CD4-positive, alpha-beta T cell treated with Interleukin-4 for 1 hour (primary cell): ENCODE data around the gene WDPCP.
A peak's percentile ranks its signal among the peaks of the same experiment; 100 is the strongest.
"Not testable (repeated sequence)": the region's sequence is repeated elsewhere in the genome, so short reads cannot be mapped to it uniquely, and the experiment has no call there.

ENCODE experiments used
- DNase-seq, 2 donors: peaks; one replicate each; pipeline ENCODE4 v3.0.0-alpha.2; 2020 to 2022

WDPCP gene

GRCh38 chr2:63346411-63346810 is 241.9 kb downstream of the WDPCP start:
- no peak for DNase-seq

DNA sequence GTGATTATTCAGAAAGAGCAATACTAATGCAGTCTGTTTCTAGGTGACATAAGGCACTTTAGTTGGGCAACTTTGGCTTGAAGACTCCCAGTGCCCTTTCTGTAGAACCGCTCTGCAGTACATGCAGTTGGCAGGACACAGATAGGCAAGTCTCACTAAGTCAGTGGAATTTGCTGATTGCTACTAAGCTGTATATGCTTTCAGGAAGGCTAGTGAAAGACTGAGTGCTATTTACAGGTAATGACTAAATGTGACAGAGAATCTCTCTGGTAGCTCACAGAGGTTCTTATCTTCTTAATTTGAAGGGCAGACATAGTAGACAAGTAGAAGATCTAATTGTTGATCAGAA is 243.0 kb downstream of the WDPCP start:
- no peak for DNase-seq

DNA sequence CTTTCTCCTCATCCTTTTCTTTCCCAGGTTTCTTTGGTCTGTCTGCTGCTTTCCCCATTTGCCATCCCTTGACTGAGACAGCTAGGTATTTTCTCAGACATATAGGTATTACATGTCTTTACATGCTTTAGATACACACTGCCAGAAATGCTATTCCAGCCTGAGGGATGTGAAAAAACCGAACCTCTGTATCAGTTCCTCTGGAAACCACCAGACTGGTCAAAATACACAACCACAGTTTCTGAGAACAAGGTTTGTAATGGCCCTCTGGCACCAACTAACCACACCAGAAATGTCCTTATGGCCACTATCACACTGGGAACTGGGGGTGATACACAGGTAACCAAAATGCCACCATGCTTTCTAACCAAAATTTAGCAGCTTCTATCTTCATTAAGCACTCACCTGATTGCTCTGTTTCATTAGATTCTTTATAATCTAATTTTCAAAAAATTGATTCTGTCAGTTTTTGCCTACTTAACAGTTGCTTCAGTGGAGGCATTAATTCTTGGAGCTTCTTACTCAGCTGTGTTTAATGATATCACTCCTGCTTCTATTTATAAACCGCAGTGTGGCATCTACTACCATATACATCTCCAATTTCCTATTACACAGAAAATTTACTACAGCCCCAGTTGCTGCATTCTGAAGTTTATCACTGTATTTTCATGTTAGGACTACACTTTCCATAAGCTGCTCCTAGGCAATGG is 243.5 kb downstream of the WDPCP start:
- DNase-seq: no peak

GRCh38 chr2:63343397-63344109 is 244.7 kb downstream of the WDPCP start:
- DNase-seq: no peak

GRCh38 chr2:63340443-63340842 is 247.8 kb downstream of the WDPCP start:
- no peak for DNase-seq

DNA sequence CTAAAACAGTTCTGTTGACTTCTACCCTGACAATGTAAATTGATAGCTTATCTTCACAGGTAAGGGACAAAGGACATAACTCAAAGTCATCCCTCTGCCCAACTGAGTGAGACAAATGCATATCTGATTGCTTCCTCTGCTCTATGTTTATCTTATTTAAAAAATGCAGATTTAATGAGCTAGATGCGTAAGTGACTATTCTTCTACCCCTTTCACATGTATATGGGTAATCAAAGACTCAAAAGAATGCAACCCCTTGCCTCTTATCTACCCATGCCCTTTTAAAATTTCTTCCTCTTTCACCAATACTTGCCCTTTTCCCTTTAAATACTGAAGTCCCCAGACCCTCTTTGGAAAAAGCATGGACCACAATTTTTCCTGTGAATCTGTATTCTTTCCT is 253.4 kb downstream of the WDPCP start:
- DNase-seq: no peak

DNA sequence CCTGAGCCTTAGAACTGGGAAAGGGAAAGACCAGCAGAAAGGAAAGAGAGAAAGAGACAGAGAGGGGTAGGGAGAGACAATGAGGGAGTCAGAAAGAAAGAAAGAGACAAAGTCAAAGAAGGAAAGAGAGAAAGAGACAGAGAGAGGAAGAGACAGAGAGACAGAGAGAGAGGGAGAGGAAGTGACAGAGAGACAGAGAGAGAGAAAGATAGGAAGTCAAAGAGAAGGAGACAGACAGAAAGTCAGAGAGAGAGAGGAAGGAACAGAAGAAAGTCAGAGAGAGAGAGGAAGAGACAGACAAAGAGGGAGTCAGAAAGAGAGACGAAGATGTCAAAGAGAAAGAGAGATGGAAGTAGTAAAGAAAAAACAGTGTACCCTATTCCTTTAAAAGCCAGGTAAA is 261.8 kb downstream of the WDPCP start:
- no peak for DNase-seq

GRCh38 chr2:63323662-63324061 is 264.6 kb downstream of the WDPCP start:
- DNase-seq: not testable (repeated sequence)

DNA sequence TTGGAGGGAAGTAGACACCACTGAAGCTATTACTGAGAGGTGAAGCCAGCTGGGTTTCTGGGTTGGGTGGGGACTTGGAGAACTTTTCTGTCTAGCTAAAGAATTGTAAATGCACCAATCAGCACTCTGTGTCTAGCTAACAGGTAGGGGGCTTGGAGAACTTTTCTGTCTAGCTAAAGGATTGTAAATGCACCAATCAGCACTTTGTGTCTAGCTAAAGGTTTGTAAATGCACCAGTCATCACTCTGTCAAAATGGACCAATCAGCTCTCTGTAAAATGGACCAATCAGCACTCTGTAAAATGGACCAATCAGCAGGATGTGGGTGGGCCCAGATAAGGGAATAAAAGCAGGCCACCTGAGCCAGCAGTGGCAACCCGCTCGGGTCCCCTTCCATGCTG is 266.3 kb downstream of the WDPCP start:
- not testable (repeated sequence) for DNase-seq

- DNase-seq: no peak
Observed at GRCh38 chr2:63320669-63321068, 267.6 kb downstream of the WDPCP start.

- DNase-seq: no peak
Observed at GRCh38 chr2:63310614-63311013, 277.7 kb downstream of the WDPCP start.

GRCh38 chr2:63301481-63301880 is 286.8 kb downstream of the WDPCP start:
- DNase-seq: no peak

- DNase-seq: no peak
Observed at GRCh38 chr2:63300835-63301234, 287.4 kb downstream of the WDPCP start.

DNA sequence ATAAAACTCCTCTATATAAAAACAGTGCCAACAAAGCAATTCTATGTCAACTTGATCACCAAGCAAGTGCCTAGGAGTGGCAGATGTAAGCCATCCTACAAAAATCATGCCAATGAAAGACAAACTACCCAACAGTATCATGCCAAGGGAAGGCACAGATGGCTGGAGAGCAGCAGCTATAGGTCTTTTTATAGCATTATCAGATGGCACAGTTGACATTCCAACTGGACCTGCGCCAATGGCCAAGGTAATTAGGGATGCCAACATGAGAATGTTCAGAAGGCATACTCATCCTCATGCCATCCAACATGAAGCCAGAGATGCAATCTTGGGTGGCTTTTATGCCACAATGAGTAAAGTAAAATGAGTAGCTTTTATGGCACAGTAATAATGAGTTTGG is 300.3 kb downstream of the WDPCP start:
- no peak for DNase-seq

DNA sequence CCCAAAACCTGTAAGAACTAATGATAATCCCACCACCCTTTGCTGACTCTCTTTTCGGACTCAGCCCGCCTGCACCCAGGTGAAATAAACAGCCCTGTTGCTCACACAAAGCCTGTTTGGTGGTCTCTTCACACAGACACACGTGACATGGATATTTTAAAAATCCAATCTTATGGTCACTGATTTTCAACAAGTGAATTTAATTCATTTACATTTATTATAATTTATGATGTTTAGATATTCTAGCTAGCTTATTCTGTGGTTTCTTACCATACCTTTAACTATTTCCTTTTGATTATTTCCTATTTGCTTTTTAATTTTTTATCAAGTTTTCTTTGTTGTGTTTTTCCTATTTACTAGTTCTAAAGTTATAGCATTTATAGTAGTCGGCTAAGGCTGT is 301.8 kb downstream of the WDPCP start:
- not testable (repeated sequence) for DNase-seq

DNA sequence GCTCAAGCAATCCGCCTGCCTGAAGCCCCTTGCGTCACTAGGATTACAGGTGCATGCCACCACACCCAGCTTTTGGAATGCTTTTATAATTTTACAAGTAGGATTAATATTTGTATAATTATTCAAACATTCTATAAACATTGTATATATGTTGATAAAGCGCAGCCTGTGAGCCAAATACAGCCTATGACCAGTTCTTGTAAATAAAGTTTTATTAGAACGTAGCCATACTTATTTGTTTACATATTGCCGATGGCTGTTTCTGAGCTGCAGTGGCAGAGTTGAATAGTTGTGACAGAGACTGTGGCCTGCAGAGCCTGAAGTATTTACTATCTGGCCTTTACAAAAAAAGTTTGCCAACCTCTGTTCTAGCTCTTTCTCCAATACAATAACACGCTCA is 305.0 kb downstream of the WDPCP start:
- DNase-seq: no peak

GRCh38 chr2:63272560-63272959 is 315.7 kb downstream of the WDPCP start:
- no peak for DNase-seq

DNA sequence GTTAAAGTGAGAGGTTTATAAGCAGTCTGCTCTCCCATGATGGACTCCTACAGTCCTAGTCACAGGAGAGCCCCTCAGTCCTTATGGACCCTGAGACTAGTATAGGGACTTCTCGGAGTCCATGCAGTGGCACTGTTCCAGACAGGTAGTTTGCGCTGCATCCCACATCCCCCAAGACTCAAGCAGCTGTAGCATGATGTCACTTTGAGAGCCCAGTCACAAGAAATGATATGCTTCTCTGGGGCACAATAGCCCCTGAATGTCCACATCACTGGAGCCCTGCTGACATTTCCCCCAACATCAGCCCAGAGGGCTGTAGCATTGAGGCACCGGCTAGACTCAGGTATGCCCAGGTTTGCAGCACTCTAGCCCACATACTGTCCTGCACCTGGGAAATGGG is 317.6 kb downstream of the WDPCP start:
- DNase-seq: no peak

DNA sequence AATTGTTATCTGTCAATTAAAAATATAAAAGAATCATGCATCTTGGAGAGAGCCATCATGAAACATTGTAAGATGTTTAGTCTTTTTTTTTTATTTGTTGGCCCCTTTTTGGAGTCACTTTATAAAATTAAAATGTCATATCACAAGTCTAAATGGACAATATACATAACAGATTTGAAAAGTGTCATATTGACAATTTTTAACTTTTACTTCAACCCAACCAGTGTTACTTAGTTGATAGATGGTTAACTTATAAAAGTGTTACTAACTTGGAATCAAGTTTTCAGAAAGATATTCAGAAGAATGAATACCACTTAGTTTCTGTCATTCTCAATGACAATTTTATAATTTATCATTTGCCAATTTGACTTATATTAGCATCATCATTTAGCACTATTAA is 319.3 kb downstream of the WDPCP start:
- no peak for DNase-seq

DNA sequence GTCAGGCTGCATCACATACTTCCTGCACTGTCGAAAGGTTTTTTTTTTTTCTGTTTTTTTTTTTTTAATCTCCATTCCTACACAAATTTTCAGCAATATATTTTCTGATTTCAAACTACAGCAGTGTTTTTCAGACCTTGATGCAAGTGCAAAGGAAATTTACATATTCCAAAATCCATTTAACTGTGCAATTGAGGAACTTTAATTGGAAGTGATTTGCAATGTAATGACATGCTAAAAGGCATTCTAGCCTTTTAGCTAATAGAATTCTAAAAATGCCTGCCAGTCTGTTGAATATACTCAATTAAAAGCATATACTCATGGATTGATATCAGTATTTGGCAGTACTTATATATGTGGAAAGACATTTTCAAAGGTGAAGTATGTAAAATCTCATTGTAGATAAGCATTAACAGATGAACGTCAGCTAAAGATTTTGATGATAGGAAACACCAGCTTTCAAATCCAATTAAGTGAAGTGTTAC is 327.1 kb downstream of the WDPCP start:
- no peak for DNase-seq

- DNase-seq: peak in 1 of 2 donors; percentile 1
Observed at GRCh38 chr2:63257473-63257872, 330.8 kb downstream of the WDPCP start.

DNA sequence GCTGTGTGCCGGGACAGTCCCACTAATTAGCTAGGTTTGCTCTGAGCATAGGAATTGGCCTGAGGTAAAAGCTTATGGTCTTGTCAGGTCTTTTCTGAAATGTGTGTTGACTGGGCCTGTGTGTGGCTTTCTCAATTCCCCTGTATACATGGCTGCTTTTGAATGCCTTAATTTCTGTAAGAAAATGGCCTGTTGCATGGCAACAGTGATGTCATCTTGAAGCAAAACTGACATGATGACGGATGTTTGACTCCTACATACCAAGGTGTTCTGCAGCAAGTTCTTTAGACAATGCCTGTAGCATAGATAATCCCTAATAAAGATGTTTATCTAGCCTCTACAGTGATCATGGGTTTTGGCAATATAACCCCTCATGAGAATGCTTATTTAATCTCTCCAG is 339.1 kb downstream of the WDPCP start:
- no peak for DNase-seq

DNA sequence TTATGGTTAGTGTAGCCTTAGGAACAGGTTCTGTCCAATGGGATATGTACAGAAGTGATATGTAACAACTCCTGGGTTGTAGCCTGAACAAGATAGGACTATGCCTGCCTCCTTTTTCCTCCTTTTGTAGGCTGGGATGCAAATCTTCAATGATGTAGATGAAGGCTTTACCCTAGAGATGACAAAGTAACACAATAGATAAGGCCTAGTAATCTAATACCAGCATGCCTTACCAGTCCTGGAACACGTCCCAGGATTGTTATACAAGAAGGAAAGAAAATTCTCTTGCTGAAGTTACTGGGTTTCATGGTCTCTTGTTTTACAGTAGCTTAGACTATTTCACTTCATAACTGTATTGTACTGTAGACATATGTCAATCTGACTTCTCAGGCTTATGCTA is 345.5 kb downstream of the WDPCP start:
- no peak for DNase-seq

DNA sequence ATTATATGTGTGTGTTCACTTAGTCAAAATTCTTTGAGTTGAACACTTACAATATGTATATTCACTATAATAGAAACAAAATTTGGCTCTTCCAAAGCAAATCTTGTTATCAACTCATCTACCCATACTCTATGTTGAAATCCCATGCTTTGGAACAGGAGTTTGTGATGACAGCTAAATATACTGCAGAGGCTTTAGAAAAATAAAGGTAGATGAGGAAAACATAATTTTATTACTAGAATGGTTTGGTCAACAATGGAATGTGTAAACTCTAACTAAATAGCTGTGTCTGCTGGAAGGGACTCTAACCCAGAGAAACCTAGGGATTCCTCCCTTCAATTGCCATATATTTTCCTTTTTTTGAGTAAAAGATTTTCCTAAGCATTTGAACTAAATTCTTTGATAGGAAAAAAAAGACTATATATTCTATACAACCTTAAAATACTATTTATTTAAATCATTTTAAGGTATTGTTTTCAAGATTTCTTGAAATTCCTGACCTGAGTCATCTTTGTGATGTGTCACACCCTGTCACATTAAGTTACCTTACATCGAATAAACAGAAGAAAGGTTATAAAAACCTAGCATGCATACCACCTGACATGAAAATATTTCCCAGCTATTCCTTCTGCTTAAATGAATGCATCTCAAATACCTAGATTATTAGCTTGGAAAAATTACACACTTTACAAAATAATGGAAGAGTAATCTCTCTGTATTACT is 362.2 kb downstream of the WDPCP start:
- no peak for DNase-seq
